ENCODE data around the gene ASIC4.
A peak's percentile ranks its signal among the peaks of the same experiment; 100 is the strongest.

ASIC4 gene

GRCh38 chr2:219498280-219499057 lies 15.8 kb upstream of the ASIC4 start, which contains the start of gene GMPPA:
Gene GMPPA (plus strand): TSS chr2:219498891. CDS start chr2:219499976, 1,085 bp downstream.
- peak; percentile 94 for DNase-seq

- no peak for DNase-seq
These were observed 15.3 kb upstream of the ASIC4 start for GRCh38 chr2:219499058-219499307.

- no peak for DNase-seq
These were observed 14.7 kb upstream of the ASIC4 start for GRCh38 chr2:219499555-219499954.

GRCh38 chr2:219500135-219500534 lies 14.1 kb upstream of the ASIC4 start:
- DNase-seq, result no peak

GRCh38 chr2:219501849-219502248 lies 12.4 kb upstream of the ASIC4 start:
- DNase-seq, result no peak

GRCh38 chr2:219502618-219503017 lies 11.7 kb upstream of the ASIC4 start:
- no peak for DNase-seq

- DNase-seq, result no peak
These were observed 8.7 kb upstream of the ASIC4 start for GRCh38 chr2:219505585-219505984.

GRCh38 chr2:219506153-219506801 lies 8.0 kb upstream of the ASIC4 start:
- no peak for DNase-seq

GRCh38 chr2:219506802-219507526 lies 7.3 kb upstream of the ASIC4 start:
- DNase-seq, result no peak

- no peak for DNase-seq
These were observed 6.5 kb upstream of the ASIC4 start for GRCh38 chr2:219507581-219508443.

GRCh38 chr2:219508444-219508734 lies 5.9 kb upstream of the ASIC4 start:
- DNase-seq, result no peak

GRCh38 chr2:219508971-219509779 lies 5.1 kb upstream of the ASIC4 start:
- DNase-seq, result no peak

- peak; percentile 70 for DNase-seq
These were observed 4.3 kb upstream of the ASIC4 start for GRCh38 chr2:219509780-219510511.

- DNase-seq, result no peak
These were observed 3.7 kb upstream of the ASIC4 start for GRCh38 chr2:219510512-219511135.

GRCh38 chr2:219511547-219512325 lies 2.5 kb upstream of the ASIC4 start:
- DNase-seq, result no peak

- no peak for DNase-seq
These were observed 1.6 kb upstream of the ASIC4 start for GRCh38 chr2:219512524-219513216.

- no peak for DNase-seq
These were observed 495 bp upstream of the ASIC4 start for GRCh38 chr2:219513787-219514186.

GRCh38 chr2:219514836-219515235 lies 554 bp downstream of the ASIC4 start:
- no peak for DNase-seq

GRCh38 chr2:219515874-219516629 lies 1.8 kb downstream of the ASIC4 start:
- DNase-seq, result no peak
